Testis (tissue), 2 donors: ENCODE measurements around the gene FRAS1.
"Not testable (repeated sequence)": the region's sequence is repeated elsewhere in the genome, so short reads cannot be mapped to it uniquely, and the experiment has no call there.

ENCODE experiments used
- CTCF ChIP-seq, 3 experiments: fragments of 450-650 bp in 2 of 3; fragments of 200-600 bp in 1 of 3; sonication (generic) in 1 of 3; IDR thresholded peaks; one replicate each; pipeline ENCODE4 v1.5.1; 2016 to 2019; ENCODE audit warnings: antibody characterized with exemption in 3 of 3, mild to moderate bottlenecking in 2 of 3, moderate library complexity in 1 of 3
- POLR2A ChIP-seq: fragments of 450-650 bp; IDR thresholded peaks from one replicate; pipeline ENCODE4 v1.6.1; 2017; ENCODE audit warnings: antibody characterized with exemption, mild to moderate bottlenecking, moderate library complexity

GRCh38 chr4:78252773-78253172 lies 195.7 kb downstream of the FRAS1 start:
- not testable (repeated sequence) for TF ChIP-seq CTCF (IDR thresholded peaks at IDR 0.05); POLR2A
